DND-41 (cell line): ENCODE data around the gene ZCWPW2.

Experiments used
- ATAC-seq: fragments of 200-7000 bp; cut with Tn5 transposase; 3 replicates; pipeline ENCODE4 v1.9.1; 2021; ENCODE audit warnings: low read depth; ENCODE audit not compliant: insufficient read depth
- DNase-seq: peaks from one replicate; pipeline ENCODE4 v3.0.0-alpha.2; 2020
- H2AFZ ChIP-seq: 2 replicates; pipeline ENCODE4 v1.6.0; 2012; ENCODE audit warnings: low read depth, low read length
- H3K27ac ChIP-seq: 2 replicates; pipeline ENCODE4 v1.5.1; 2012; ENCODE audit warnings: low read length, inconsistent platforms
- H3K27me3 ChIP-seq: fragments of 200-600 bp; sonication (generic); 2 replicates; pipeline ENCODE4 v1.6.0; 2012; ENCODE audit warnings: low read length, mild to moderate bottlenecking, inconsistent platforms; ENCODE audit not compliant: insufficient read depth, poor library complexity
- H3K36me3 ChIP-seq: 2 replicates; pipeline ENCODE4 v1.5.1; 2012; ENCODE audit warnings: low read length, inconsistent platforms; ENCODE audit not compliant: insufficient read depth
- H3K4me1 ChIP-seq: 2 replicates; pipeline ENCODE4 v1.5.1; 2012; ENCODE audit warnings: mild to moderate bottlenecking, low read length; ENCODE audit not compliant: insufficient read depth
- H3K4me2 ChIP-seq: 2 replicates; pipeline ENCODE4 v1.6.0; 2012; ENCODE audit warnings: mild to moderate bottlenecking, moderate library complexity, low read length, inconsistent platforms; ENCODE audit not compliant: insufficient read depth
- H3K4me3 ChIP-seq, 2 experiments: fragments of 200-600 bp in 1 of 2; shearing (Covaris generic) in 1 of 2; 2 replicates each; pipeline ENCODE4 v1.5.1; 2012 to 2016; ENCODE audit warnings: inconsistent platforms in 2 of 2, low read length in 2 of 2, mild to moderate bottlenecking in 2 of 2, low read depth in 1 of 2, moderate library complexity in 1 of 2
- H3K79me2 ChIP-seq: 2 replicates; pipeline ENCODE4 v1.6.0; 2012; ENCODE audit warnings: low read length, inconsistent platforms; ENCODE audit not compliant: insufficient read depth
- H3K9ac ChIP-seq: 2 replicates; pipeline ENCODE4 v1.6.0; 2012; ENCODE audit warnings: low read depth, mild to moderate bottlenecking, inconsistent platforms, low read length, moderate library complexity
- H3K9me3 ChIP-seq: 2 replicates; pipeline ENCODE4 v1.5.1; 2012; ENCODE audit warnings: low read length, moderate library complexity, mild to moderate bottlenecking, inconsistent platforms; ENCODE audit not compliant: insufficient read depth, severe bottlenecking
- H4K20me1 ChIP-seq: 2 replicates; pipeline ENCODE4 v1.6.0; 2012; ENCODE audit warnings: low read length; ENCODE audit not compliant: insufficient read depth
- EZH2 ChIP-seq: IDR thresholded peaks from 3 replicates; pipeline ENCODE4 v1.6.1; 2012; ENCODE audit warnings: borderline replicate concordance, low read depth, mild to moderate bottlenecking, moderate library complexity, low read length, inconsistent platforms; ENCODE audit not compliant: severe bottlenecking
- TF ChIP-seq, protein P1 (sequence below): IDR thresholded peaks from 2 replicates; pipeline ENCODE4 v1.5.1; 2012; ENCODE audit warnings: borderline replicate concordance, low read length, moderate library complexity, mild to moderate bottlenecking; ENCODE audit not compliant: poor library complexity, severe bottlenecking; ENCODE audit errors: extremely low read depth

ZCWPW2 gene

DNA sequence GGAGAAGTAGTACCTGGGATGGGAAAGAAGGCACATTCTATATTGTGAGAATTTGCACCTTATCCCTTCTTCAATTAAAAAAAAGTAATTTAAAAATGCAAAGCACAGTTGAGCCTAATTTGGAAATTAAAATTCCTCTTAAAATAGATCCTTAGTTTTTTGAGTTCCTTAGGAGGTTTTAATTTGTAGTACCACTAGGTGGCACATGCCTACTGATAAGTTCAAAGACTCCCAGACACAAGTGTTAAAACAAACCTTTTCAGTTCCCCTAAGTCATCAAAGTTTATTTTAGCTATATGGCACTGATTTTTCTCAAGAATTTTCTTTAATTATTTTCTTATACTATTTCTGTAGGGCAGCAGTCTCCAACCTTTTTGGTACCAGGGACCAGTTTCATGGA is 127.7 kb downstream of the ZCWPW2 start:
- Histone ChIP-seq H3K27ac (no peak overlapping the region), H4K20me1 (no peaks in the 10 kb centered on the region), H3K4me2 (no peak overlapping the region), H3K36me3 (no peaks in the 10 kb centered on the region), H3K4me3 (no peak overlapping the region), H3K9ac (no peak overlapping the region), H3K9me3 (no peaks in the 10 kb centered on the region), H3K79me2 (no peaks in the 10 kb centered on the region), H3K27me3 (no peaks in the 10 kb centered on the region), H2AFZ (no peak overlapping the region), H3K4me1 (no peaks in the 10 kb centered on the region)
- TF ChIP-seq EZH2, result no peak
- TF ChIP-seq, protein P1, sequence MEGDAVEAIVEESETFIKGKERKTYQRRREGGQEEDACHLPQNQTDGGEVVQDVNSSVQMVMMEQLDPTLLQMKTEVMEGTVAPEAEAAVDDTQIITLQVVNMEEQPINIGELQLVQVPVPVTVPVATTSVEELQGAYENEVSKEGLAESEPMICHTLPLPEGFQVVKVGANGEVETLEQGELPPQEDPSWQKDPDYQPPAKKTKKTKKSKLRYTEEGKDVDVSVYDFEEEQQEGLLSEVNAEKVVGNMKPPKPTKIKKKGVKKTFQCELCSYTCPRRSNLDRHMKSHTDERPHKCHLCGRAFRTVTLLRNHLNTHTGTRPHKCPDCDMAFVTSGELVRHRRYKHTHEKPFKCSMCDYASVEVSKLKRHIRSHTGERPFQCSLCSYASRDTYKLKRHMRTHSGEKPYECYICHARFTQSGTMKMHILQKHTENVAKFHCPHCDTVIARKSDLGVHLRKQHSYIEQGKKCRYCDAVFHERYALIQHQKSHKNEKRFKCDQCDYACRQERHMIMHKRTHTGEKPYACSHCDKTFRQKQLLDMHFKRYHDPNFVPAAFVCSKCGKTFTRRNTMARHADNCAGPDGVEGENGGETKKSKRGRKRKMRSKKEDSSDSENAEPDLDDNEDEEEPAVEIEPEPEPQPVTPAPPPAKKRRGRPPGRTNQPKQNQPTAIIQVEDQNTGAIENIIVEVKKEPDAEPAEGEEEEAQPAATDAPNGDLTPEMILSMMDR, result peak; percentile 69
- DNase-seq, result no peak
- ATAC-seq, result peak; percentile 72

DNA sequence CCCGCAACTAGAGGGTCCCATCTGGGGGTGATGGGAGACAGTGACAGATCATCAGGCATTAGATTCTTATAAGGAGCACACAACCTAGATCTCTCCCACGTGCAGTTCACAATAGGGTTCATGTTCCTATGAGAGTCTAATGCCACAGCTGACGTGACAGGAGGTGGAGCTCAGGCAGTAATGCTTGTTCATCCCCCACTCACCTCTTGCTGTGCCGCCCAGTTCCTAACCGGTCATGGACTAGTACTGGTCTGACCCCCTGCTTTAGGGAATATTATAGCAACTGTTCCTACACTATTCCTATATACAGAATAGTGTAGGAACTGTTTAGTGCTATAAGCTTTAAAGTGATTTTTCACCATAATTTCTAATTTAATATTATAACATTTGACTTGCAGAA is 128.2 kb downstream of the ZCWPW2 start:
- Histone ChIP-seq H3K79me2 (no peaks in the 10 kb centered on the region), H4K20me1 (no peaks in the 10 kb centered on the region), H3K9me3 (no peaks in the 10 kb centered on the region), H2AFZ (no peak overlapping the region), H3K36me3 (no peaks in the 10 kb centered on the region), H3K27me3 (no peaks in the 10 kb centered on the region), H3K4me3 (no peak overlapping the region), H3K4me2 (no peak overlapping the region), H3K9ac (no peak overlapping the region), H3K27ac (no peak overlapping the region), H3K4me1 (no peaks in the 10 kb centered on the region)
- DNase-seq (no peak), ATAC-seq (no peak)
- no peak for TF ChIP-seq EZH2
- TF ChIP-seq, protein P1, result no peak

DNA sequence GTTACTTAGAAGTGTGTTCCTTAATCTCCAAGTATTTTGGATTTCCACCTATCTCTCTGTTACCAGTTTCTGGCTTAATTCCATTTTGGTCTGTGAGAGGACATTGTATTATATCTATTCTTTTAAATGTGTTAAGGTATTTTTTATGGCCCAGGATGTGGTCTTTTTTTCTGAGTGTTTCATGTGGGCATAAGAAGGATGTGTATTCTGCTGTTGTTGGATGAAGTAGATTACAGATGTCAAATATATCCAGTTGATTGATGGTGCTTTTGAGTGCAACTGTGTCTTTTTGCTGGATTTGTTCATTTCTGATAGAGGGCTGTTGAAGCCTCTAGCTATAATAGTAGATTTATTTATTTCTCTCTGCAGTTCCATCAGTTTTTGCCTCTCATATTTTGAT is 136.6 kb downstream of the ZCWPW2 start:
- peaks cover 6% of the 10 kb centered on the region; the same call in 1 of the 2 replicates for H3K4me1 ChIP-seq
- H3K9ac ChIP-seq, result no peak overlapping the region
- H3K4me3 ChIP-seq, result no peak overlapping the region
- no peak overlapping the region for H2AFZ ChIP-seq
- ATAC-seq (peak; percentile 82), DNase-seq (no peak)
- no peak overlapping the region for H3K4me2 ChIP-seq
- H4K20me1 ChIP-seq, result no peaks in the 10 kb centered on the region
- H3K9me3 ChIP-seq, result no peaks in the 10 kb centered on the region
- TF ChIP-seq, protein P1, result no peak
- no peak for TF ChIP-seq EZH2
- no peaks in the 10 kb centered on the region for H3K27me3 ChIP-seq
- no peaks in the 10 kb centered on the region for H3K36me3 ChIP-seq
- H3K79me2 ChIP-seq, result no peaks in the 10 kb centered on the region
- H3K27ac ChIP-seq, result no peak overlapping the region

DNA sequence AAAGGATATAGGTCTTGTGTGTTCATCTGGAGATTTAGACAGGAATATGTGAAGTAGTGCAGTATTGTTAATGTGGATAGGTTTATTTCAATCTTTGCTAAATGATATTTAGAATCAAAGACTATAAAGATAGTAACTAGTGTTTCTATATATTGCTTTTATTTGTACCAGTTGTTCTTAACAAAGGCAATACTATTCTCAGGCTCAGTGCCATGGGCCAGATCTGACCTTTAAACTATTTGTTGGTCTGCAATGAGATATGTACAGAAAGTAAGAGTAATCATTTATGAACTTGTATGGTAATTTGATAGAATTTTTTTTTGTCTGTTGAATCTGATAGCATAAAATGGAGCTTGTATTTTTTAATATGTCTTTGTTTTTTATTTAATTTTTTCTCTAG is 146.8 kb downstream of the ZCWPW2 start:
- no peak for DNase-seq
- Histone ChIP-seq H3K9me3 (no peaks in the 10 kb centered on the region), H3K4me3 (no peak overlapping the region)

More for the DNA sequence above, 146.8 kb downstream of the ZCWPW2 start:
- H3K9ac ChIP-seq, result no peak overlapping the region
- H3K36me3 ChIP-seq, result no peaks in the 10 kb centered on the region
- no peak overlapping the region for H3K4me2 ChIP-seq
- ATAC-seq, result no peak
- H3K27me3 ChIP-seq, result no peaks in the 10 kb centered on the region
- no peak for TF ChIP-seq EZH2
- TF ChIP-seq, protein P1, result no peak
- no peaks in the 10 kb centered on the region for H4K20me1 ChIP-seq
- no peak overlapping the region for H3K27ac ChIP-seq
- H2AFZ ChIP-seq, result no peak overlapping the region
- H3K79me2 ChIP-seq, result no peaks in the 10 kb centered on the region
- no peaks in the 10 kb centered on the region for H3K4me1 ChIP-seq
